ENCODE measurements around the gene SMO. TPM values are rescaled to one million over a fixed set of nuclear protein-coding genes. Genes with fewer than 3 reads are reported as not detected.
A peak's percentile ranks its signal among the peaks of the same experiment; 100 is the strongest.

The SMO gene
- total and polyA plus RNA-seq, 9 of the 15 experiments (the other 6 are each of a cell fraction or from before 2014, with no cell fraction given): 0.05 to 0.13 (median 0.10) TPM; not detected in 5

- TF ChIP-seq ZMIZ1 (IDR thresholded peaks at IDR 0.05; ENCODE audit: low read depth in 2 of 2, low read length in 2 of 2) (peak in 1 of 2 experiments; percentile 91; a peak in 2 of 4 replicates), MNT (conservative IDR thresholded peaks at IDR 0.05) (peak in 1 of 2 experiments; percentile 36; a peak in 1 of 4 replicates), FOXA1 (IDR thresholded peaks at IDR 0.05; ENCODE audit: borderline replicate concordance) (no peak), ZNF589 (CRISPR knock-in tag; IDR thresholded peaks at IDR 0.05; ENCODE audit: low read depth) (peak; percentile 96), CCNT2 (IDR thresholded peaks at IDR 0.05; ENCODE audit: borderline replicate concordance, extremely low read depth, insufficient read length, low read depth, low read length) (peak; percentile 95), NCOA6 (IDR thresholded peaks at IDR 0.05) (no peak), XRCC4 (IDR thresholded peaks at IDR 0.05; ENCODE audit: extremely low read depth, insufficient read depth, insufficient read length) (no peak), PYGO2 (tag; IDR thresholded peaks at IDR 0.05) (peak; percentile 54; the same call in 1 of the 2 replicates), PPARD (CRISPR knock-in tag; IDR thresholded peaks at IDR 0.05) (no peak), POLR2B (IDR thresholded peaks at IDR 0.05; ENCODE audit: low read depth, partially characterized antibody) (no peak), HEY1 (CRISPR knock-in tag; IDR thresholded peaks at IDR 0.05; ENCODE audit: borderline replicate concordance) (peak; percentile 83; the same call in 1 of the 2 replicates), KDM4B (IDR thresholded peaks at IDR 0.05; ENCODE audit: borderline replicate concordance in 2 of 2, low read depth in 1 of 2) (no peak), NCOA4 (IDR thresholded peaks at IDR 0.05; ENCODE audit: partially characterized antibody) (peak; percentile 74), MEF2A (IDR thresholded peaks at IDR 0.05; ENCODE audit: control insufficient read depth, low read depth, low read length) (no peak), CREB5 (CRISPR knock-in tag; IDR thresholded peaks at IDR 0.05) (no peak), LCOR (CRISPR knock-in tag; IDR thresholded peaks at IDR 0.05) (peak; percentile 98), IRF9 (tag; IDR thresholded peaks at IDR 0.05) (no peak), ZSCAN29 (IDR thresholded peaks at IDR 0.05) (no peak), TAF1 (IDR thresholded peaks at IDR 0.05; ENCODE audit: control insufficient read depth, extremely low read depth, insufficient read depth, low read length, severe bottlenecking) (peak; percentile 49)
Measured at GRCh38 chr7:129150199-129150996, 38.0 kb upstream of the SMO start (continued).

Data from K562 (cell line).